Measurements from ENCODE around the gene COQ3. TPM values are rescaled to one million over a fixed set of nuclear protein-coding genes. Genes with fewer than 3 reads are reported as not detected.

COQ3 gene
- total RNA-seq, 1 donor from 2014 or later = 5.5 TPM

GRCh38 chr6:99334526-99335127, 59.4 kb downstream of the COQ3 start:
- peak; percentile 56 to 76 for DNase-seq (ENCODE audit: low read depth in 2 of 2)

GRCh38 chr6:99333068-99333467, 60.9 kb downstream of the COQ3 start:
- no peak for DNase-seq (ENCODE audit: low read depth in 2 of 2)

GRCh38 chr6:99331531-99331930, 62.5 kb downstream of the COQ3 start:
- no peak for DNase-seq (ENCODE audit: low read depth in 2 of 2)

- DNase-seq (ENCODE audit: low read depth in 2 of 2) = peak; percentile 45 to 78
Observed at GRCh38 chr6:99330159-99330558, 63.8 kb downstream of the COQ3 start.

DNA sequence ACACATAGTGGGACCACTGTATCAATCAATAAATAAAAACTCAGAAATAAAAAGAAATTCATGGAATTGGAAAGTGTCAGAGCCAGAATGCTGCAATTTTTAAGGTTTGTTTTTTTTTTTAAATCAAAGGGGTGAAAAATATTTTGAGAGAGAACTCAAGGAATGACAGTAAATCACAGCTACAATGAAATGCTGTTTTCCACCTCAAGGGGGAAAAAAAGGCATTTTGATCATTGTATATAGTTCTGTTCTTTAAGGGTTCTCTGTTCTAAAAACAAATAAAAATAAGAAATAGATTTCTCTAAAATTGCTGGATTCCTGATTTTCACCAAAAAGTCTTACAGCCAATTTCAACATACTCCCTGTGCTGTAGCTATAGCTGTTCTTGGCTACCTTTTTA, 69.0 kb downstream of the COQ3 start:
- no peak for DNase-seq (ENCODE audit: low read depth in 2 of 2)

Other genes with a start within 250 kb of the COQ3 start
- 0.39 and 0.76 TPM in 2 replicates for gene FAXC, start 44.5 kb downstream of the COQ3 start, total RNA-seq
- gene PNISR, start 31.1 kb upstream of the COQ3 start, total RNA-seq = 27.7 and 37.3 TPM in 2 replicates
- gene USP45, start 121.2 kb upstream of the COQ3 start, total RNA-seq = 10.1 TPM in 2 replicates
- gene CCNC, start 174.5 kb upstream of the COQ3 start, total RNA-seq = 70.9 and 86.5 TPM in 2 replicates
- gene PRDM13, start 212.6 kb upstream of the COQ3 start, total RNA-seq = not detected in 2 replicates